ENCODE data around the gene TULP3.

Gene TULP3

DNA sequence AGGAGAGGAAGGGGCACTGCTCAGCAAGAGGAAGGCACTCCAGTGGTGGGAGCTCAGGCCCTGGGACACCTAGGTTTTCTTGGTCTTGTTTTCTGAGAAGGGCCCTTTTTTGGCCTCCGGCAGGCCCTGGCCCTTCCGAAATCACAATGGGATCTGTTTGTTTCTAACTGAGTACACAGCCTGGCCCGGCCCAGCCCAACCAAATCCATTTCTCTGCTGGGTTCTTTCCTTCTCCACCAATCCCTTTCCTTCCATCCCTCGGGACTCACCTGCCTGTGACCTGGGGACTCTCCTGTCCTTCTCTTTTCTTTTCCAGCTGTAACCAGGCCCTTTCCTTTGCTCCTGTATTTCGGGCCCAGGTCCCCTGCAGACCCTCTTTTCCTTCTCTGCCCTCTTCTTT, 87.1 kb downstream of the TULP3 start:
- no peak for DNase-seq
- H3K4me3 ChIP-seq (ENCODE audit: control insufficient read depth in 1 of 7, extremely low read depth in 1 of 7, insufficient read depth in 4 of 7, low read depth in 2 of 7, low read length in 6 of 7), result no peak overlapping the region
- H3K9me3 ChIP-seq (ENCODE audit: control extremely low read depth in 1 of 5, control insufficient read depth in 4 of 5, insufficient read depth in 2 of 5, low read depth in 1 of 5, low read length in 4 of 5), result no peaks in the 10 kb centered on the region
- H3K4me1 ChIP-seq (ENCODE audit: control extremely low read depth in 1 of 4, control insufficient read depth in 4 of 4, insufficient read depth in 4 of 4, low read length in 3 of 4), result no peaks in the 10 kb centered on the region
- ChIA-PET POLR2A (no interaction called here), CTCF (no interaction called here)
- no peaks in the 10 kb centered on the region for H3K36me3 ChIP-seq (ENCODE audit: control insufficient read depth in 4 of 4, insufficient read depth in 4 of 4, low read length in 3 of 4)
- H3K27me3 ChIP-seq (replicated peaks in 2 of 5; ENCODE audit: control insufficient read depth in 4 of 5, insufficient read depth in 5 of 5, low read length in 4 of 5), result peaks cover 0 to 5% (median 0%) of the 10 kb centered on the region in 5 experiments
- H3K27ac ChIP-seq (ENCODE audit: insufficient read depth in 1 of 2, low read depth in 1 of 2, low read length in 2 of 2, poor library complexity in 1 of 2, severe bottlenecking in 2 of 2), result no peak overlapping the region
- 89% methylated on average over 4 of the region's 5 CpGs for WGBS (ENCODE audit: insufficient coverage)

DNA sequence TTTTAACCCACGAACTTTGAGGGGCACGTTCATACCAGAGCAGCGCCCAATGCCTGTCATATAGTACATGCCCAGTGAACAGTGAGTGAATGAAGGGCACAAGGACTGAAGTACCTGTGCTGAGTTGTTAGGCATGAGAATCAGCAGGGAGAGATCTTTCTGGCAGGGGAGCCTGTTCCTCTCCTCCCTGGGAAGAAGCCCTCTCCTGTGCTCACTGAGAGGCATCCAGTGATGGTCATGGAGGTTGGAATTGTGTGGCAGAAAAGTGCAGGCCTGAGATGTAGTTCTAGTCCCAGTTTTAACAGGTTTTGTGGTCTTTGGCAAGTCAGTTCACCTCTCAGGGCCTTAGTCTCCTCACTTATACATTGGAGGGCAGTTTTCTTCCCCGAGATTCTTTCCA, 89.1 kb downstream of the TULP3 start:
- 97% methylated on average over 4 of the region's 4 CpGs for WGBS (ENCODE audit: insufficient coverage)
- CTCF ChIA-PET, result no interaction called here
- Histone ChIP-seq H3K27me3 (replicated peaks in 2 of 5; ENCODE audit: control insufficient read depth in 4 of 5, insufficient read depth in 5 of 5, low read length in 4 of 5) (peaks cover 0 to 5% (median 0%) of the 10 kb centered on the region in 5 experiments), H3K9me3 (ENCODE audit: control extremely low read depth in 1 of 5, control insufficient read depth in 4 of 5, insufficient read depth in 2 of 5, low read depth in 1 of 5, low read length in 4 of 5) (no peaks in the 10 kb centered on the region), H3K27ac (ENCODE audit: insufficient read depth in 1 of 2, low read depth in 1 of 2, low read length in 2 of 2, poor library complexity in 1 of 2, severe bottlenecking in 2 of 2) (no peak overlapping the region), H3K4me3 (ENCODE audit: control insufficient read depth in 1 of 7, extremely low read depth in 1 of 7, insufficient read depth in 4 of 7, low read depth in 2 of 7, low read length in 6 of 7) (no peak overlapping the region), H3K36me3 (ENCODE audit: control insufficient read depth in 4 of 4, insufficient read depth in 4 of 4, low read length in 3 of 4) (no peaks in the 10 kb centered on the region), H3K4me1 (ENCODE audit: control extremely low read depth in 1 of 4, control insufficient read depth in 4 of 4, insufficient read depth in 4 of 4, low read length in 3 of 4) (no peaks in the 10 kb centered on the region)
- POLR2A ChIA-PET, result no interaction called here
- DNase-seq, result no peak

DNA sequence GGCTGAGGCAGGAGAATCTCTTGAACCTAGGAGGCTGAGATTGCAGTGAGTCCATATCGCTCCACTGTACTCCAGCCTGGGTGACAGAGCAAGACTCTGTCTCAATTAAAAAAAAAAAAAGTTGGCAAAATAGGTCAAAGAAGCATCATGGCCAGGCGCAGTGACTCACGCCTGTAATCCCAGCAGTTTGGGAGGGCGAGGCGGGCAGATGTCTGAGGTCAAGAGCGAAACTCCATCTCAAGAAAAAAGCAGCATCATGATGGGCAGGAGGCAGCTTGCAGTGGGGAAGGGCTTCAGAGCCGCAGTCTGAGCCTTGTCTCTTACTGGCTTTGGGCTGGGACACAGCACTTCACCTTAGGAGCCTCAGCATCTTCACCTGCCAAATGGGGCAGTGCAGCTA, 89.9 kb downstream of the TULP3 start:
- Histone ChIP-seq H3K27ac (ENCODE audit: insufficient read depth in 1 of 2, low read depth in 1 of 2, low read length in 2 of 2, poor library complexity in 1 of 2, severe bottlenecking in 2 of 2) (no peak overlapping the region), H3K9me3 (ENCODE audit: control extremely low read depth in 1 of 5, control insufficient read depth in 4 of 5, insufficient read depth in 2 of 5, low read depth in 1 of 5, low read length in 4 of 5) (no peaks in the 10 kb centered on the region), H3K4me1 (ENCODE audit: control extremely low read depth in 1 of 4, control insufficient read depth in 4 of 4, insufficient read depth in 4 of 4, low read length in 3 of 4) (no peaks in the 10 kb centered on the region), H3K4me3 (ENCODE audit: control insufficient read depth in 1 of 7, extremely low read depth in 1 of 7, insufficient read depth in 4 of 7, low read depth in 2 of 7, low read length in 6 of 7) (no peak overlapping the region), H3K36me3 (ENCODE audit: control insufficient read depth in 4 of 4, insufficient read depth in 4 of 4, low read length in 3 of 4) (no peaks in the 10 kb centered on the region), H3K27me3 (replicated peaks in 2 of 5; ENCODE audit: control insufficient read depth in 4 of 5, insufficient read depth in 5 of 5, low read length in 4 of 5) (peaks cover 0 to 5% (median 0%) of the 10 kb centered on the region in 5 experiments)
- DNase-seq, result no peak
- 100% methylated on average over 7 of the region's 7 CpGs for WGBS (ENCODE audit: insufficient coverage)
- ChIA-PET POLR2A (no interaction called here), CTCF (no interaction called here)

DNA sequence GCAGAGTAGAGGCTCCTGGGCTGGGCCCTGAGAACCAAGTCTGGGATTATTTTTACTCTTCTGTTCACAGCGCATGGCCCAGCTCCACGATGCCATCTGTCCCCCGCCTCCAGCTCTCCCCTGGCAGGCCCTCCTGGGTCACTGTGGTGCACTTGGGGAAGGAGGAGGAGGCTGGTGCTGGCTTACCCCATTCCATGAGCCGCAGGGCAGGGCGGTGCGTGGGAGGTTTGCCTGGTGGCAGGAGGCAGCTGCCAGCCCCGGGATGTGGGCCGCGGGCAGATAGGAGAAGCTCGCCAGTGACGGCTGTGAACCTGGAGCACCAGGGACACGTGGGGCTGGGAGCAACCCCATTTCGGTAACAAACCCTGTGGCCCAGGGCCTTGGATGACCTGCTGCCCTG, 91.7 kb downstream of the TULP3 start:
- no peak for DNase-seq
- no peak overlapping the region for H3K27ac ChIP-seq (ENCODE audit: insufficient read depth in 1 of 2, low read depth in 1 of 2, low read length in 2 of 2, poor library complexity in 1 of 2, severe bottlenecking in 2 of 2)
- H3K9me3 ChIP-seq (ENCODE audit: control extremely low read depth in 1 of 5, control insufficient read depth in 4 of 5, insufficient read depth in 2 of 5, low read depth in 1 of 5, low read length in 4 of 5), result no peaks in the 10 kb centered on the region
- CTCF ChIA-PET, result interaction anchor here (0.6 kb wide), 1 partner anchor 453 kb away, joined by 3 read pairs; no protein-coding TSS in a partner anchor
- 99% methylated on average over 13 of the region's 13 CpGs for WGBS (ENCODE audit: insufficient coverage)
- H3K4me3 ChIP-seq (ENCODE audit: control insufficient read depth in 1 of 7, extremely low read depth in 1 of 7, insufficient read depth in 4 of 7, low read depth in 2 of 7, low read length in 6 of 7), result no peak overlapping the region
- POLR2A ChIA-PET, result no interaction called here
- no peaks in the 10 kb centered on the region for H3K4me1 ChIP-seq (ENCODE audit: control extremely low read depth in 1 of 4, control insufficient read depth in 4 of 4, insufficient read depth in 4 of 4, low read length in 3 of 4)
- H3K27me3 ChIP-seq (replicated peaks in 2 of 5; ENCODE audit: control insufficient read depth in 4 of 5, insufficient read depth in 5 of 5, low read length in 4 of 5), result peaks cover 0 to 5% (median 0%) of the 10 kb centered on the region in 5 experiments
- H3K36me3 ChIP-seq (ENCODE audit: control insufficient read depth in 4 of 4, insufficient read depth in 4 of 4, low read length in 3 of 4), result no peaks in the 10 kb centered on the region

DNA sequence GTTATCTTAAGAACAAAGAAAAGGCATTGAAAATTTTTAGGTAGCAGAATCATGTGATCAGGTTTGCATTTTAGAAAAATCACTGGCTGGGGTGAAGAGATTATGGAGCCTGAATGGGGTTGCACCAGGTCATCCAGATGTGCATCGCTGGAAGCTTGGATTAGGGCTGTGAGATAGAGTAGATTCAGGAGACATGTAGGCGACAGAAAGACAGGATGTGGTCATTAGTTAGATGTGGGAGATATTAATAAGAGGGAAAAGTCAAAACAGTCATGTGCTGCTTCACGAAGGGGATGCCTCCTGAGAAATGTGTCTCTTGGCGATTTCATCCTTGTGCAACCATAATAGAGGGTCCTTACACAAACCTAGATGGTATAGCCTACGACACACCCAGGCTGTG, 93.6 kb downstream of the TULP3 start:
- ChIA-PET CTCF (interaction anchor here (1.3 kb wide), 1 partner anchor 50 kb away, joined by 4 read pairs; no protein-coding TSS in a partner anchor), POLR2A (no interaction called here)
- WGBS (ENCODE audit: insufficient coverage), result 60% methylated on average over 4 of the region's 5 CpGs
- Histone ChIP-seq H3K9me3 (ENCODE audit: control extremely low read depth in 1 of 5, control insufficient read depth in 4 of 5, insufficient read depth in 2 of 5, low read depth in 1 of 5, low read length in 4 of 5) (peaks cover 0 to 3% (median 0%) of the 10 kb centered on the region in 5 experiments), H3K36me3 (ENCODE audit: control insufficient read depth in 4 of 4, insufficient read depth in 4 of 4, low read length in 3 of 4) (no peaks in the 10 kb centered on the region), H3K4me1 (ENCODE audit: control extremely low read depth in 1 of 4, control insufficient read depth in 4 of 4, insufficient read depth in 4 of 4, low read length in 3 of 4) (no peaks in the 10 kb centered on the region), H3K27ac (ENCODE audit: insufficient read depth in 1 of 2, low read depth in 1 of 2, low read length in 2 of 2, poor library complexity in 1 of 2, severe bottlenecking in 2 of 2) (no peak overlapping the region), H3K27me3 (replicated peaks in 2 of 5; ENCODE audit: control insufficient read depth in 4 of 5, insufficient read depth in 5 of 5, low read length in 4 of 5) (peaks cover 0 to 5% (median 0%) of the 10 kb centered on the region in 5 experiments), H3K4me3 (ENCODE audit: control insufficient read depth in 1 of 7, extremely low read depth in 1 of 7, insufficient read depth in 4 of 7, low read depth in 2 of 7, low read length in 6 of 7) (no peak overlapping the region)
- DNase-seq, result peak in 1 of 3 donors; percentile 15

DNA sequence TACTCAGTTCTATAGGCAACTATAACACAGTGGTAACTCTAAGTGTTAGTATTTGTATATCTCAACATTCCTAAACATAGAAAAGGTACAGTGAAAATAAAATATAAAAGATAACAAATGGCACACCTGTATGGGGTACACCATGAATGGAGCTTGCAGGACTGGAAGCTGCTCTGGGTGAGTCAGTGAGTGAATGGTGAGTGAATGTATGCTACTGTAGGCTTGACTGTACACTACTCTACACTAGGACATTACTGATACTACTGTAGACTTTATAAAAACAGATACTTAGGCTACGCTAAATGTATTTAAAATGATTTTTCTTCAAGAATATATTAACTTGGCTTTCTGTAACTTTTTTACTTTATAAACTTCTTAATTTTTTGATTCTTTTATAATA, 94.0 kb downstream of the TULP3 start:
- POLR2A ChIA-PET, result no interaction called here
- H3K27ac ChIP-seq (ENCODE audit: insufficient read depth in 1 of 2, low read depth in 1 of 2, low read length in 2 of 2, poor library complexity in 1 of 2, severe bottlenecking in 2 of 2), result no peak overlapping the region
- H3K27me3 ChIP-seq (replicated peaks in 2 of 5; ENCODE audit: control insufficient read depth in 4 of 5, insufficient read depth in 5 of 5, low read length in 4 of 5), result peaks cover 0 to 5% (median 0%) of the 10 kb centered on the region in 5 experiments
- CTCF ChIA-PET, result interaction anchor here (1.3 kb wide), 1 partner anchor 49 kb away, joined by 4 read pairs; no protein-coding TSS in a partner anchor
- H3K4me3 ChIP-seq (ENCODE audit: control insufficient read depth in 1 of 7, extremely low read depth in 1 of 7, insufficient read depth in 4 of 7, low read depth in 2 of 7, low read length in 6 of 7), result no peak overlapping the region
- H3K36me3 ChIP-seq (ENCODE audit: control insufficient read depth in 4 of 4, insufficient read depth in 4 of 4, low read length in 3 of 4), result no peaks in the 10 kb centered on the region
- peaks cover 0 to 3% (median 0%) of the 10 kb centered on the region in 5 experiments for H3K9me3 ChIP-seq (ENCODE audit: control extremely low read depth in 1 of 5, control insufficient read depth in 4 of 5, insufficient read depth in 2 of 5, low read depth in 1 of 5, low read length in 4 of 5)
- H3K4me1 ChIP-seq (ENCODE audit: control extremely low read depth in 1 of 4, control insufficient read depth in 4 of 4, insufficient read depth in 4 of 4, low read length in 3 of 4), result no peaks in the 10 kb centered on the region
- WGBS (ENCODE audit: insufficient coverage), result no CpG with 5 or more reads among the region's 1 CpG
- DNase-seq, result no peak

DNA sequence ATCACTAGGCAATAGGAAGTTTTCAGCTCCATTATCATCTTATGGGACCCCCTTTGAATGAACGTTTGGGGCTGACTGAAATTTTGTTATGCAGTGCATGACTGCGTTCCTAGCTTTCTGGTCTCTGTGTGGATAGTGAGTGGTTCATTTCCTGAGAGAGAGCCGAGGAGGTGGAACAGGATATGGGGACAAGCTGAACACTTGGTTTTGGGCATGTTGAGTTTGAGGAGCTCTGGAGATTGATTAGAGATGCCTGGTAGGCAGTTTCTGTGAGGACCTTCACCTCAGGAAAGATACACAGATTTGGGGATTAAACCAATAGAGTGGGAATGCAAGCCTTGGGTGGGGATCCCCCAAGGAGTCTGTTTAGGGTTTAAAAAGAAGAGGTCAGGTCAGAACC, 96.2 kb downstream of the TULP3 start:
- Histone ChIP-seq H3K4me3 (ENCODE audit: control insufficient read depth in 1 of 7, extremely low read depth in 1 of 7, insufficient read depth in 4 of 7, low read depth in 2 of 7, low read length in 6 of 7) (no peak overlapping the region), H3K36me3 (ENCODE audit: control insufficient read depth in 4 of 4, insufficient read depth in 4 of 4, low read length in 3 of 4) (no peaks in the 10 kb centered on the region), H3K27me3 (replicated peaks in 2 of 5; ENCODE audit: control insufficient read depth in 4 of 5, insufficient read depth in 5 of 5, low read length in 4 of 5) (peaks cover 0 to under 1% (median 0%) of the 10 kb centered on the region in 5 experiments), H3K27ac (ENCODE audit: insufficient read depth in 1 of 2, low read depth in 1 of 2, low read length in 2 of 2, poor library complexity in 1 of 2, severe bottlenecking in 2 of 2) (no peak overlapping the region), H3K9me3 (ENCODE audit: control extremely low read depth in 1 of 5, control insufficient read depth in 4 of 5, insufficient read depth in 2 of 5, low read depth in 1 of 5, low read length in 4 of 5) (peaks cover 0 to 3% (median 0%) of the 10 kb centered on the region in 5 experiments), H3K4me1 (ENCODE audit: control extremely low read depth in 1 of 4, control insufficient read depth in 4 of 4, insufficient read depth in 4 of 4, low read length in 3 of 4) (no peaks in the 10 kb centered on the region)
- WGBS (ENCODE audit: insufficient coverage), result 86% methylated on average over 2 of the region's 3 CpGs
- no peak for DNase-seq
- POLR2A ChIA-PET, result no interaction called here
- CTCF ChIA-PET, result no interaction called here
